Uterus (tissue), 2 donors: Measurements from ENCODE around the gene FEZF2.

Experiments used
- POLR2A ChIP-seq, 2 donors: fragments of 450-650 bp; IDR thresholded peaks; one replicate each; pipeline ENCODE4 v1.6.1; 2016; ENCODE audit warnings: antibody characterized with exemption in 2 of 2, mild to moderate bottlenecking in 1 of 2, moderate library complexity in 1 of 2
- TF ChIP-seq, protein P1 (sequence below), 4 experiments: fragments of 200-600 bp in 2 of 4; fragments of 450-650 bp in 2 of 4; sonication (generic) in 2 of 4; IDR thresholded peaks; one replicate each; pipeline ENCODE4 v1.5.1; 2016 to 2019; ENCODE audit warnings: antibody characterized with exemption in 4 of 4, mild to moderate bottlenecking in 2 of 4, moderate library complexity in 1 of 4

- TF ChIP-seq, protein P1, sequence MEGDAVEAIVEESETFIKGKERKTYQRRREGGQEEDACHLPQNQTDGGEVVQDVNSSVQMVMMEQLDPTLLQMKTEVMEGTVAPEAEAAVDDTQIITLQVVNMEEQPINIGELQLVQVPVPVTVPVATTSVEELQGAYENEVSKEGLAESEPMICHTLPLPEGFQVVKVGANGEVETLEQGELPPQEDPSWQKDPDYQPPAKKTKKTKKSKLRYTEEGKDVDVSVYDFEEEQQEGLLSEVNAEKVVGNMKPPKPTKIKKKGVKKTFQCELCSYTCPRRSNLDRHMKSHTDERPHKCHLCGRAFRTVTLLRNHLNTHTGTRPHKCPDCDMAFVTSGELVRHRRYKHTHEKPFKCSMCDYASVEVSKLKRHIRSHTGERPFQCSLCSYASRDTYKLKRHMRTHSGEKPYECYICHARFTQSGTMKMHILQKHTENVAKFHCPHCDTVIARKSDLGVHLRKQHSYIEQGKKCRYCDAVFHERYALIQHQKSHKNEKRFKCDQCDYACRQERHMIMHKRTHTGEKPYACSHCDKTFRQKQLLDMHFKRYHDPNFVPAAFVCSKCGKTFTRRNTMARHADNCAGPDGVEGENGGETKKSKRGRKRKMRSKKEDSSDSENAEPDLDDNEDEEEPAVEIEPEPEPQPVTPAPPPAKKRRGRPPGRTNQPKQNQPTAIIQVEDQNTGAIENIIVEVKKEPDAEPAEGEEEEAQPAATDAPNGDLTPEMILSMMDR (IDR thresholded peaks at IDR 0.05): no peak
- no peak for TF ChIP-seq POLR2A (IDR thresholded peaks at IDR 0.05)
Observed at GRCh38 chr3:62366126-62366484, 7.2 kb downstream of the FEZF2 start.
